GM10248 (cell line): Measurements from ENCODE around the gene C4BPB.
A peak's percentile ranks its signal among the peaks of the same experiment; 100 is the strongest.

Experiments used
- CTCF ChIA-PET: fragments of 300-600 bp; sonication (Branson Sonifier 250); formaldehyde crosslinking; extraction: SDS; loops from one replicate; lab custom pipeline; 2021; ENCODE audit warnings: antibody characterized with exemption; lab: Yijun Ruan, JAX
- POLR2A ChIA-PET: fragments of 350-650 bp; sonication (Branson Sonifier 250); formaldehyde crosslinking; extraction: SDS; loops from one replicate; lab custom pipeline; 2020; ENCODE audit warnings: antibody characterized with exemption; lab: Yijun Ruan, JAX
- DNase-seq: peaks from one replicate; pipeline ENCODE4 v3.0.0; 2012; ENCODE audit errors: extremely low spot score
- TF ChIP-seq, protein P1 (sequence below): IDR thresholded peaks from 2 replicates; pipeline ENCODE4 v1.5.1; 2012; ENCODE audit warnings: mild to moderate bottlenecking, low read depth; ENCODE audit errors: extremely low read depth, missing control alignments, control extremely low read depth

The C4BPB gene

DNA sequence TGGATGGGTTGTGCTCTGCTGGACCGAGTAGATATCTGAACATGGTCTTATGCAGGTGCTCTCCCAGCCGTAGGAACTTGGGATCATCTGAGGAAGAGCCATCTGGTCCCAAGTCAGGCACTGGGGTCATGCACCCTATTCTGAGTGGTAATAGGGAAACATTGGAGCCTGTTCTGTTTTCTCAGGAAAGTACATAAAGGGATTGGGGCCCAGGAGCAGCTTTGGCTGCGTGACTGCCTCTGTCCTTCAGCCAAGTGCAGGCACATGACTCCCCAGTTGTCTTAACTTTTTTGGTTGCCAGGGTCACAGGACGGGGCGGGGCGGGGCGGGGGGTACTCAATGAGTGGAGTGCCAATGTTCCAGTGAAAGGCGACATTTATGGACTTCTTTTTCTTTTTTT lies 24.1 kb upstream of the C4BPB start:
- DNase-seq, result no peak
- TF ChIP-seq, protein P1, sequence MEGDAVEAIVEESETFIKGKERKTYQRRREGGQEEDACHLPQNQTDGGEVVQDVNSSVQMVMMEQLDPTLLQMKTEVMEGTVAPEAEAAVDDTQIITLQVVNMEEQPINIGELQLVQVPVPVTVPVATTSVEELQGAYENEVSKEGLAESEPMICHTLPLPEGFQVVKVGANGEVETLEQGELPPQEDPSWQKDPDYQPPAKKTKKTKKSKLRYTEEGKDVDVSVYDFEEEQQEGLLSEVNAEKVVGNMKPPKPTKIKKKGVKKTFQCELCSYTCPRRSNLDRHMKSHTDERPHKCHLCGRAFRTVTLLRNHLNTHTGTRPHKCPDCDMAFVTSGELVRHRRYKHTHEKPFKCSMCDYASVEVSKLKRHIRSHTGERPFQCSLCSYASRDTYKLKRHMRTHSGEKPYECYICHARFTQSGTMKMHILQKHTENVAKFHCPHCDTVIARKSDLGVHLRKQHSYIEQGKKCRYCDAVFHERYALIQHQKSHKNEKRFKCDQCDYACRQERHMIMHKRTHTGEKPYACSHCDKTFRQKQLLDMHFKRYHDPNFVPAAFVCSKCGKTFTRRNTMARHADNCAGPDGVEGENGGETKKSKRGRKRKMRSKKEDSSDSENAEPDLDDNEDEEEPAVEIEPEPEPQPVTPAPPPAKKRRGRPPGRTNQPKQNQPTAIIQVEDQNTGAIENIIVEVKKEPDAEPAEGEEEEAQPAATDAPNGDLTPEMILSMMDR, result no peak
- ChIA-PET POLR2A (no interaction called here), CTCF (no interaction called here)

DNA sequence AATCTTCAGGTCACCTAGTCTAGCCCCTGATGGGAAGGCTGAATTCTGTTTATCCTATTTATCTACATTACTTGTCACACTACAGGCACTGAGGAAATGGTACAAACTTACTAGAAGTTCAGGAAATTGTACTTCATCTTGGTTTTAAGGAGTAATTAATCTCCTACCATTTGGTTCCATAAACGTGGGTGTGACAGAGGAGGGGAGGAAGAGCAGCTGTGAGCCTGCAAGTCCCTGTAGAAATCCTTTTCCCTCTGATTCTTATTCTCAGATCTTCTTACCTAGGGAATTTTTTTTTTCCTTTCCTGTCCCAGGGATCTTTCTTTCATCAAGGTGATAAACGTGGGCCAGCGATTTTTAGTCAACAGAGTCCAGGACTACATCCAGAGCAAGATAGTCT lies 21.5 kb upstream of the C4BPB start:
- ChIA-PET CTCF (interaction anchor here (1.4 to 1.6 kb wide), 2 partner anchors 11 to 12 kb away, joined by 3 to 5 read pairs; no protein-coding TSS in a partner anchor), POLR2A (no interaction called here)
- no peak for DNase-seq
- TF ChIP-seq, protein P1, result no peak

DNA sequence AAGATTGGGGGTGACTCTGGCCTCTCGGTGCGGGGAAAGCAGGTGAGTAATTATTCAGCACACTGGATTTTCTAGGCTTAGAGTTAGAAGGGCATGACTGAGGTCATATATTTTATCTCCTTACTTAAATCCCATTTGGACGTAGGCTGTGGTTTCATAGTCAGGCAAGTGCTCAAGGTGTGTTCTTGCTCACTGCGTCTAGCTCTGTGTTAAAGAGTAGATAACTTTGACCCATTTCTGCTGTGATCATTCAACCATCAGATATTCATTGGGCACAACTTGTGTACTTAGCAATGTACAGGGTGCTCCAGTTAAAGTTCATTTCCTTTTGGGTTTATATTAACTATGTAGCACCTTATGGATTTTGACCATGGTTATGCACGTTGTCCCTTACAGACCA lies 21.0 kb upstream of the C4BPB start:
- TF ChIP-seq, protein P1, result no peak
- POLR2A ChIA-PET, result no interaction called here
- no peak for DNase-seq
- CTCF ChIA-PET, result interaction anchor here (1.0 to 1.6 kb wide), 3 partner anchors 11 to 85 kb away, joined by 3 to 5 read pairs (median 3); no protein-coding TSS in a partner anchor

DNA sequence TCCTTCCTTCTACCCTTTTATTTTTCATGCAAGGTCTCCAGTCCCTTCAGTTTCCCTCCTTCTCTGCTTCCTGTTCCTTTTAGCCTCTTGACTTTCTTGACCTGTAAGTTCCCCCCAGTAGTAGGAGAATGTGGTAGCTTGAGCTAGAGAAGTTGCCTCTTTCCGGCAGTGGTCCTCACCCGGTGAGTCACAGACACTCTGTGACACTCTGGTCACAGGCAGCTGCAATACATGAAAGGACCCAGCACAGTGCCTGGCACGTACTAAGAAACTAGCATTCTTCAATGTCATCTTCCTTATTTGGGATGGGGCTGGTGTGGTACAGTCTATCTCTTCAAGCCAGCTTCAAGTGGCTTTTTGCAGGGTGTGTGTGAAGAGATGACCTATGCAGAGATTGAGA lies 19.6 kb upstream of the C4BPB start:
- ChIA-PET CTCF (interaction anchor here (0.6 to 3.5 kb wide), 7 partner anchors 7 to 431 kb away, joined by 3 to 20 read pairs (median 5); no protein-coding TSS in a partner anchor), POLR2A (no interaction called here)
- no peak for DNase-seq
- TF ChIP-seq, protein P1, result no peak

DNA sequence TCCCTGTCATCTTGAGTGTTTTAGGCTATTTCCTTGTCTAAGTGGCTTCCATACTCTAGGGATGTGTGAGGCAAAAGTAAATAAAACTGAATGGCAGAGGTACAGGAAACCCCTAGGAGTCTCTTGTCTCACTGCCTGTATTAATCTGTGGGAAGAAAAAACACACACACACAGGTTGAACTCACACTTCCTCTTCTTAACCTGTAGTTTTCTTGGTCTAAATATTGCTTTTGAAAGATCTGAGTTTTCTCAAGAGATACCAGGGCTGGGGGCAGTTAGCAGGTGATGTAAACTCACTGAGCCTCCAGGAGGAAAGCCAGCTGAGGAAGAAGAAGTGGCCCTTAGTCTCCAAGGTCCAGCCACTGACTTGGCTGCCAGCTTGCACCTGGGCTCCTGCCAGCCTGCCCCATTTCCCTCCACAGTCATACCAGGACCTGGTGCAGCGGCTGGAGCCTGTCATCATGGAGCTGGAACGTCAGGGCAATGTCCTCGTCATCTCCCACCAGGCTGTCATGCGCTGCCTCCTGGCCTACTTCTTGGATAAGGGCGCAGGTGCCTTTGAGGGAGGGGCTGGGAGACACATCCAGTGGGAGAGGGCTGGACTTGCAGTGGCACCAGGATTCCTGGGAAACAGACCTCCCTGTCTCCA lies 18.7 kb upstream of the C4BPB start:
- CTCF ChIA-PET, result interaction anchor here (0.9 to 3.5 kb wide), 9 partner anchors 9 to 175 kb away, joined by 3 to 20 read pairs (median 4); no protein-coding TSS in a partner anchor
- TF ChIP-seq, protein P1, result no peak
- POLR2A ChIA-PET, result no interaction called here
- DNase-seq, result peak; percentile 35

DNA sequence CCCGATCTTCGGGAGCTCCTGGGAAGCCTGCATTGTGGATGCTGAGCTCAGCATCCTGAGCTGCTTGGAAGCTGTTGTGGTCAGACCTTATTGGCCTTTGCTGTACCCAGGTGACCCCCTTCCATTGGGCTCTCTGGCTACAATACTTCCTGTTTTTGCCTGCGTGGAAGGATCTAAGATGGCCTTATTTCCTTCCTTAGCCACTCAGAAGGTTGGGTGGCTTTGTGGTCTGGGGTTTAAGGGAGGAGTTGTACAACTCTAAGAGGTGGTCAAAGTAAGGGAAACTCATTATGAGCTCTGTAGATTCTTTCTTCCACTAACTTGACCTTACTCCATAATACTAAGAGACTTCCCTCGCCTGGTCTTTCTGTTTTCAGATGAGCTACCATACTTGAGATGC lies 17.8 kb upstream of the C4BPB start:
- TF ChIP-seq, protein P1, result no peak
- POLR2A ChIA-PET, result no interaction called here
- no peak for DNase-seq
- CTCF ChIA-PET, result interaction anchor here (0.9 to 3.5 kb wide), 10 partner anchors 10 to 429 kb away, joined by 3 to 20 read pairs (median 5); partner anchors contain the start of gene PFKFB2
